H1 (cell line): ENCODE data around the gene ABCA1. TPM values are rescaled to one million over a fixed set of nuclear protein-coding genes. Genes with fewer than 3 reads are reported as not detected.

Source experiments
- CTCF ChIA-PET: fragments of 300-600 bp; sonication (Branson Sonifier 250); formaldehyde crosslinking; loops from one replicate; lab custom pipeline; 2021; ENCODE audit not compliant: partially characterized antibody; lab: Charles Lee
- POLR2A ChIA-PET: fragments of 300-600 bp; sonication (Branson Sonifier 250); formaldehyde crosslinking; loops from one replicate; lab custom pipeline; 2021; ENCODE audit warnings: inconsistent platforms; ENCODE audit not compliant: partially characterized antibody; lab: Charles Lee
- DNase-seq, 2 experiments: peaks; one replicate each; pipeline versions ENCODE4 v3.0.0 to v3.0.0-alpha.2; 2010 to 2022; ENCODE audit warnings: low spot score in 2 of 2, low read depth in 1 of 2, mixed read lengths in 1 of 2
- FAIRE-seq: peaks from 2 replicates; lab custom pipeline; 2011; peaks lifted over from hg19 to GRCh38; lab: Jason Lieb, UNC
- H2AFZ ChIP-seq: 2 replicates; pipeline ENCODE4 v1.8.1; 2012; ENCODE audit warnings: low read length, inconsistent platforms
- H2AK5ac ChIP-seq: 2 replicates; pipeline ENCODE4 v1.6.1; 2013; ENCODE audit warnings: low read depth, low read length
- H2BK120ac ChIP-seq: replicated peaks from 2 replicates; pipeline ENCODE3; 2013; ENCODE audit warnings: low read depth, low read length, inconsistent platforms
- H2BK12ac ChIP-seq: 2 replicates; pipeline ENCODE4 v1.6.1; 2013; ENCODE audit warnings: low read depth, low read length
- H2BK15ac ChIP-seq: 2 replicates; pipeline ENCODE4 v1.6.1; 2013; ENCODE audit warnings: low read length
- H2BK20ac ChIP-seq: 2 replicates; pipeline ENCODE4 v1.6.1; 2013; ENCODE audit warnings: low read length
- H2BK5ac ChIP-seq: 2 replicates; pipeline ENCODE4 v1.6.1; 2013; ENCODE audit warnings: low read depth, low read length
- H3K14ac ChIP-seq: 2 replicates; pipeline ENCODE4 v1.6.1; 2013; ENCODE audit warnings: inconsistent platforms; ENCODE audit not compliant: insufficient read length
- H3K18ac ChIP-seq: 2 replicates; pipeline ENCODE4 v1.6.1; 2013; ENCODE audit warnings: low read length; ENCODE audit errors: extremely low read depth
- H3K23ac ChIP-seq: 2 replicates; pipeline ENCODE4 v1.6.1; 2013; ENCODE audit warnings: inconsistent platforms; ENCODE audit not compliant: insufficient read length
- H3K23me2 ChIP-seq: 2 replicates; pipeline ENCODE4 v1.6.1; 2013; ENCODE audit warnings: low read depth, low read length
- H3K27ac ChIP-seq: 2 replicates; pipeline ENCODE4 v1.6.1; 2011; ENCODE audit warnings: low read depth, low read length, inconsistent platforms
- H3K27me3 ChIP-seq, 4 experiments: replicated peaks in 1 of 4; 1 replicate in 1 of 4; 2 replicates in 3 of 4; pipeline versions ENCODE4 v1.6.1 to v1.8.1; 2011 to 2013; ENCODE audit warnings: low read length in 3 of 4, mild to moderate bottlenecking in 3 of 4, inconsistent platforms in 2 of 4, mixed read lengths in 2 of 4, moderate library complexity in 1 of 4; ENCODE audit not compliant: control insufficient read depth in 3 of 4, insufficient read depth in 3 of 4; ENCODE audit errors: extremely low read depth in 1 of 4
- H3K36me3 ChIP-seq, 4 experiments: 2 replicates each; pipeline versions ENCODE4 v1.6.1 to v1.8.1; 2011 to 2013; ENCODE audit warnings: mild to moderate bottlenecking in 4 of 4, low read length in 3 of 4, moderate library complexity in 2 of 4, control low read depth in 1 of 4, inconsistent platforms in 1 of 4; ENCODE audit not compliant: insufficient read depth in 4 of 4, control insufficient read depth in 2 of 4
- H3K4ac ChIP-seq: replicated peaks from 2 replicates; pipeline ENCODE3; 2013; ENCODE audit warnings: low read length, low read depth, mixed read lengths, inconsistent platforms; ENCODE audit not compliant: insufficient read length
- H3K4me1 ChIP-seq, 4 experiments: replicated peaks in 1 of 4; 1 replicate in 1 of 4; 2 replicates in 3 of 4; pipeline versions ENCODE4 v1.6.1 to v1.8.1; 2011 to 2013; ENCODE audit warnings: low read length in 3 of 4, inconsistent platforms in 2 of 4, mixed read lengths in 1 of 4; ENCODE audit not compliant: insufficient read depth in 4 of 4, control insufficient read depth in 3 of 4
- H3K4me2 ChIP-seq, 2 experiments: 2 replicates each; pipeline versions ENCODE4 v1.6.1 to v1.8.1; 2011 to 2013; ENCODE audit warnings: low read depth in 2 of 2, low read length in 2 of 2, control low read depth in 1 of 2, inconsistent platforms in 1 of 2, mild to moderate bottlenecking in 1 of 2; ENCODE audit not compliant: insufficient read depth in 1 of 2
- H3K4me3 ChIP-seq, 4 experiments: fragments of 200-600, 300-600 bp in 1 of 4; sonication (generic), shearing (Covaris generic), sonication (Bioruptor Twin) in 1 of 4; 2 replicates each; pipeline versions ENCODE4 v1.5.1 to v1.8.1; 2011 to 2016; ENCODE audit warnings: low read length in 4 of 4, low read depth in 3 of 4, control low read depth in 2 of 4, inconsistent platforms in 2 of 4, mild to moderate bottlenecking in 2 of 4, mixed read lengths in 1 of 4, moderate library complexity in 1 of 4; ENCODE audit not compliant: insufficient read depth in 2 of 4; ENCODE audit errors: extremely low read depth in 1 of 4
- H3K56ac ChIP-seq: replicated peaks from 2 replicates; pipeline ENCODE3; 2013; ENCODE audit warnings: low read depth, mild to moderate bottlenecking, mixed read lengths, low read length, inconsistent platforms; ENCODE audit not compliant: insufficient read length
- H3K79me1 ChIP-seq: 2 replicates; pipeline ENCODE4 v1.6.1; 2013; ENCODE audit warnings: low read depth, low read length, control low read depth
- H3K79me2 ChIP-seq, 2 experiments: 2 replicates each; pipeline versions ENCODE4 v1.6.1 to v1.8.1; 2012 to 2013; ENCODE audit warnings: low read length in 2 of 2, mild to moderate bottlenecking in 2 of 2, inconsistent platforms in 1 of 2; ENCODE audit not compliant: insufficient read depth in 2 of 2, control insufficient read depth in 1 of 2
- H3K9ac ChIP-seq, 4 experiments: replicated peaks in 1 of 4; 1 replicate in 1 of 4; 2 replicates in 3 of 4; pipeline versions ENCODE4 v1.6.1 to v1.8.1; 2011 to 2013; ENCODE audit warnings: low read depth in 3 of 4, low read length in 3 of 4, control low read depth in 2 of 4, mild to moderate bottlenecking in 2 of 4, moderate library complexity in 2 of 4, inconsistent platforms in 1 of 4; ENCODE audit errors: extremely low read depth in 1 of 4
- H3K9me3 ChIP-seq, 2 experiments: 2 replicates each; pipeline versions ENCODE4 v1.6.1 to v1.8.1; 2012 to 2013; ENCODE audit warnings: mild to moderate bottlenecking in 2 of 2, moderate library complexity in 2 of 2, control low read depth in 1 of 2, inconsistent platforms in 1 of 2, low read depth in 1 of 2, low read length in 1 of 2, mixed read lengths in 1 of 2; ENCODE audit not compliant: insufficient read depth in 2 of 2
- H4K20me1 ChIP-seq, 2 experiments: replicated peaks in 1 of 2; 2 replicates each; pipeline versions ENCODE3 to v1.8.1; 2011 to 2013; ENCODE audit warnings: inconsistent platforms in 2 of 2, low read length in 2 of 2, mild to moderate bottlenecking in 1 of 2; ENCODE audit not compliant: insufficient read depth in 2 of 2, control insufficient read depth in 1 of 2
- H4K5ac ChIP-seq: 2 replicates; pipeline ENCODE4 v1.6.1; 2013; ENCODE audit warnings: low read length, low read depth, mixed read lengths, inconsistent platforms; ENCODE audit not compliant: insufficient read length
- H4K8ac ChIP-seq: 2 replicates; pipeline ENCODE4 v1.8.0; 2013; ENCODE audit warnings: mild to moderate bottlenecking, moderate library complexity, low read length, inconsistent platforms; ENCODE audit not compliant: insufficient read depth; ENCODE audit errors: extremely low read depth
- H4K91ac ChIP-seq: replicated peaks from 2 replicates; pipeline ENCODE3; 2013; ENCODE audit warnings: low read length, mixed read lengths, inconsistent platforms; ENCODE audit not compliant: insufficient read length
- CEBPB ChIP-seq: IDR thresholded peaks from 2 replicates; pipeline ENCODE4 v1.6.1; 2012; ENCODE audit warnings: low read depth, low read length
- CHD2 ChIP-seq: IDR thresholded peaks from 2 replicates; pipeline ENCODE4 v1.6.1; 2012; ENCODE audit warnings: low read length, improper control_type of control experiment
- NRF1 ChIP-seq: IDR thresholded peaks from 2 replicates; pipeline ENCODE4 v1.6.1; 2011; ENCODE audit warnings: mild to moderate bottlenecking, low read depth, low read length, improper control_type of control experiment
- RXRA ChIP-seq: IDR thresholded peaks from 2 replicates; pipeline ENCODE4 v1.6.1; 2011; ENCODE audit warnings: low read depth, mild to moderate bottlenecking, low read length, moderate library complexity; ENCODE audit not compliant: insufficient read depth
- SIRT6 ChIP-seq: IDR thresholded peaks from one replicate; pipeline ENCODE4 v1.7.1; 2012; ENCODE audit warnings: low read length, inconsistent platforms
- polyA plus RNA-seq, 7 experiments: library from polyadenylated mRNA; depleted of rRNA in 3 of 7; stranded (reverse) in 5 of 7; unstranded in 2 of 7; fragments of >200 nt in 5 of 7; fragments of 200-250 nt in 2 of 7; gene quantifications; 1 replicate in 5 of 7; 2 replicates in 1 of 7; 4 replicates in 1 of 7; pipeline versions ENCODE4 v1.2.1 to v1.2.3, GENCODE V29; 2011 to 2013; ENCODE audit warnings: missing spikeins in 2 of 7, mixed read lengths in 2 of 7
- total RNA-seq: library from RNA; stranded (reverse); fragmentation: NEBNext Ultra II Directional; extraction: Animal tissue kit (Norgen Biotek cat#: 25700); gene quantifications from 2 replicates; pipeline ENCODE4 v1.2.1, GENCODE V29; 2021

The ABCA1 gene
- total and polyA plus RNA-seq, 2 of the 8 experiments (the other 6 are each of a cell fraction or from before 2014, with no cell fraction given), result 6.9 to 7.8 TPM

GRCh38 chr9:104854613-104855012, 73.3 kb downstream of the ABCA1 start (continued):
- TF ChIP-seq CEBPB, result no peak

- H4K5ac ChIP-seq, result no peak overlapping the region
- H3K79me1 ChIP-seq, result no peaks in the 10 kb centered on the region
- H4K20me1 ChIP-seq, result no peaks in the 10 kb centered on the region
- no peak overlapping the region for H2BK5ac ChIP-seq
- no peak overlapping the region for H3K23ac ChIP-seq
- peaks cover 0 to 2% (median 0%) of the 10 kb centered on the region in 4 experiments; a peak in 4 of 8 replicates for H3K36me3 ChIP-seq
- no peak overlapping the region for H2BK20ac ChIP-seq
- no peak overlapping the region for H4K8ac ChIP-seq
- H3K9me3 ChIP-seq, result no peaks in the 10 kb centered on the region
- no peak overlapping the region for H3K56ac ChIP-seq
- H2AK5ac ChIP-seq, result no peak overlapping the region
- H2BK12ac ChIP-seq, result no peak overlapping the region
- no peak for FAIRE-seq
- H2BK120ac ChIP-seq, result no peak overlapping the region
- no peaks in the 10 kb centered on the region for H3K23me2 ChIP-seq
- H4K91ac ChIP-seq, result no peak overlapping the region
- H2AFZ ChIP-seq, result no peak overlapping the region
- no peaks in the 10 kb centered on the region for H3K27me3 ChIP-seq
- H3K9ac ChIP-seq, result no peak overlapping the region
- no peak overlapping the region for H3K27ac ChIP-seq
- ChIA-PET CTCF (interaction anchor here (0.9 to 2.7 kb wide), 3 partner anchors 9 to 562 kb away, joined by 3 to 13 read pairs (median 3); partner anchors contain the start of gene SLC44A1), POLR2A (no interaction called here)
- H3K4me1 ChIP-seq, result peaks cover 0 to 2% (median under 1%) of the 10 kb centered on the region in 4 experiments; a peak in 3 of 7 replicates
- no peak overlapping the region for H2BK15ac ChIP-seq
- no peak overlapping the region for H3K4me3 ChIP-seq
- no peak overlapping the region for H3K18ac ChIP-seq
- H3K79me2 ChIP-seq, result no peaks in the 10 kb centered on the region
- no peak overlapping the region for H3K4ac ChIP-seq
- TF ChIP-seq CHD2, result no peak
- no peak for TF ChIP-seq NRF1
- TF ChIP-seq RXRA, result no peak
- TF ChIP-seq SIRT6, result no peak
- no peak overlapping the region for H3K4me2 ChIP-seq
- DNase-seq, result no peak
- H3K14ac ChIP-seq, result no peak overlapping the region
Observed at GRCh38 chr9:104853683-104854082, 74.3 kb downstream of the ABCA1 start.
